GM12872 (cell line): ENCODE results near the gene CCDC178.

Source experiments
- TF ChIP-seq, protein P1 (sequence below): IDR thresholded peaks from 3 replicates; pipeline ENCODE4 v1.5.1; 2011; ENCODE audit warnings: low read depth, mild to moderate bottlenecking, low read length, moderate library complexity; ENCODE audit not compliant: insufficient read depth

The CCDC178 gene

DNA sequence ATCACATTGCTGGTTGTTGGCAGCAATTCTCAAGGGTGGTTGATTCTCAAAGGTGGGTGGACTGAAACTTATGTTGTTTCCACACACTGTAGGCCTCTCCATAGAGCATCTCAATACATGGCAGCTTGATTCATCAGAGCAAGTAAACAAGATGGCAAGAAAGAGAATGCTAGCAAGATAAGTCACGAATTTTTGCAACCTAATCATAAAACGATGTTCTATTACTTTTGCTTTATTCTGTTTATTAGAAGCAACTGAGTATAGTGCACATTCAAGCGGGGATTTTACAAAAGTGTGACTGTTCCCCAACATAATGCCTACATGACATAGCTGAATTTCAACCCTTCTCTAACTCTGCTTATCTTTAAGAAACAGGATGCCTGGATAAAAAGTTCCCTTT, 136.2 kb downstream of the CCDC178 start:
- TF ChIP-seq, protein P1, sequence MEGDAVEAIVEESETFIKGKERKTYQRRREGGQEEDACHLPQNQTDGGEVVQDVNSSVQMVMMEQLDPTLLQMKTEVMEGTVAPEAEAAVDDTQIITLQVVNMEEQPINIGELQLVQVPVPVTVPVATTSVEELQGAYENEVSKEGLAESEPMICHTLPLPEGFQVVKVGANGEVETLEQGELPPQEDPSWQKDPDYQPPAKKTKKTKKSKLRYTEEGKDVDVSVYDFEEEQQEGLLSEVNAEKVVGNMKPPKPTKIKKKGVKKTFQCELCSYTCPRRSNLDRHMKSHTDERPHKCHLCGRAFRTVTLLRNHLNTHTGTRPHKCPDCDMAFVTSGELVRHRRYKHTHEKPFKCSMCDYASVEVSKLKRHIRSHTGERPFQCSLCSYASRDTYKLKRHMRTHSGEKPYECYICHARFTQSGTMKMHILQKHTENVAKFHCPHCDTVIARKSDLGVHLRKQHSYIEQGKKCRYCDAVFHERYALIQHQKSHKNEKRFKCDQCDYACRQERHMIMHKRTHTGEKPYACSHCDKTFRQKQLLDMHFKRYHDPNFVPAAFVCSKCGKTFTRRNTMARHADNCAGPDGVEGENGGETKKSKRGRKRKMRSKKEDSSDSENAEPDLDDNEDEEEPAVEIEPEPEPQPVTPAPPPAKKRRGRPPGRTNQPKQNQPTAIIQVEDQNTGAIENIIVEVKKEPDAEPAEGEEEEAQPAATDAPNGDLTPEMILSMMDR = no peak

GRCh38 chr18:33291539-33291938, 149.0 kb downstream of the CCDC178 start:
- TF ChIP-seq, protein P1 = no peak

- TF ChIP-seq, protein P1 = no peak
Observed at GRCh38 chr18:33288082-33288716, 152.3 kb downstream of the CCDC178 start.

DNA sequence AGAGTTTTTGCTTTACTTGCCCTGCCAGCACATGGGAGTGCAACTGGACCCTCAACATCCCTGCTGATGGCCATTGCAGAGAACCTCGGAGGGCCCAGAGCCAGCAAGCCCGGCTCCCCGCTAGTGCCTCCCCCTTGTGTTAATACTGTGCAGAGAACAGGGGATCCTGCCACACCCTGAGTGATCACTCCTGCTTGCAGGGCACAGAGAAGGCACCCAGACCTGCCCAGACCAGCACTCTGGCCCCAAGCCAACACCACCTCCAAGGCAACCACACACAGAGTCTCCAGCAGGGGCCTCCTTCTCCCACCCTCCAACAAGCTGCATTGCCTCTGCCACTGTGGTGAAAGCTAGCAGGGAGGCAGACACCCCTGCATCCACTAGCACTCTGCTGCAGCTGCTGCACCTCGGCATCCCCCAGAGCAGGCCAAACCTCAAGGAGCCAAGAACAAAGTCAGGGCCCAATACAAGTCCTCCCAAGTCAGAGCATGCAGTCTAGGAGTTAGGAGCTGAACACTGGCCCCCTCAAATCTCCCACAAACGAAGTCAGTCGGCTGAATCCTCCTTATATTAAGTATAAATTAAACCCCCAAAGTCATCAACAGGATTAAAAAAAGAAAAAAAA, 157.7 kb downstream of the CCDC178 start:
- TF ChIP-seq, protein P1 = no peak

- TF ChIP-seq, protein P1 = no peak
Observed at GRCh38 chr18:33282142-33282541, 158.4 kb downstream of the CCDC178 start.

GRCh38 chr18:33277431-33277830, 163.1 kb downstream of the CCDC178 start:
- TF ChIP-seq, protein P1 = no peak

DNA sequence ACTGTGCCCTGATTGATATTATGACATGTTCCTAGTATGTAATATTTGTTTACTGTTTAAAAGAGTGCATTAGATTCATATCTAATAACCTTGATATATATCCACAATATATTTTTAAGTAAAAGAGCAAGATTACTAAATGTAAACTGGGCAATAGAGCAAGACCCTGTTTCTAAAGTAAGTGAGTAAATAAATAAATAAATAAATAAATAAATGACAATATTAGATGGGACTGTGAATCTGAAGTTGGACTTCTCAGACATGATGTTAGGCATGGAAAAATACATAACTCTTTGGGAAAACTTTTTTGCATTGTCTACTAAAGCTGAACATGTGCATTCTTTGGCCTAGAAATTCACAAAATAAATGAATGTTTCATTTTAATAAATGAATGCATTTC, 164.7 kb downstream of the CCDC178 start:
- TF ChIP-seq, protein P1 = no peak
